Activated CD4-positive, alpha-beta T cell treated with anti-CD3 and anti-CD28 coated beads for 24 hours (primary cell): ENCODE data around the gene RBBP7.
A peak's percentile ranks its signal among the peaks of the same experiment; 100 is the strongest.

Experiments
- DNase-seq, 2 donors: peaks; one replicate each; pipeline ENCODE4 v3.0.0-alpha.2; 2020; ENCODE audit warnings: low read depth in 2 of 2

RBBP7 gene

GRCh38 chrX:16870095-16870861, at the start of gene RBBP7:
Gene RBBP7 (minus strand): TSS chrX:16870362. CDS start chrX:16870053, 309 bp downstream.
- DNase-seq: peak; percentile 75 to 85

- no peak for DNase-seq
Observed at GRCh38 chrX:16918979-16919378, 48.8 kb upstream of the RBBP7 start.

DNA sequence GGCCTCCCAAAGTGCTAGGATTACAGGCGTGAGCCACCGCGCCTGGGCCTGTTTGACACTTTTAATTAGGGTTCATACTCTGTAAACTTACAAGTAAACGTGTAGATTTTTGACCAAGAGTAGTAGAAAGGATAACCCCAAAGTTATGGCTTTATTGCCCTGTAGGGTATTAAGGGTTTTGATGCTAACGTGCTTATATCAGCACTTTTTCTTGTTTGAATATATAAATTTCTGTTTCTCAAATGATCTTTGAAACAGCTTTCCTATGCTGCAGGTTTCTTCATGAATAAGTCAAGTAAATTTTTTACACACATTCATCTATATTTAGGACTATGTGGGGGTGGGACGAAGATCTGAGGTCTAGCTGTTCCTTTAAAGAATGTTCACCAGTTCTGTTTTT, 47.0 kb upstream of the RBBP7 start:
- no peak for DNase-seq

GRCh38 chrX:16916561-16916960, 46.4 kb upstream of the RBBP7 start:
- DNase-seq: no peak

- DNase-seq: no peak
Observed at GRCh38 chrX:16914058-16914457, 43.9 kb upstream of the RBBP7 start.

- no peak for DNase-seq
Observed at GRCh38 chrX:16910376-16910775, 40.2 kb upstream of the RBBP7 start.

GRCh38 chrX:16903274-16904022, 33.3 kb upstream of the RBBP7 start:
- no peak for DNase-seq

- DNase-seq: no peak
Observed at GRCh38 chrX:16897445-16897844, 27.3 kb upstream of the RBBP7 start.

DNA sequence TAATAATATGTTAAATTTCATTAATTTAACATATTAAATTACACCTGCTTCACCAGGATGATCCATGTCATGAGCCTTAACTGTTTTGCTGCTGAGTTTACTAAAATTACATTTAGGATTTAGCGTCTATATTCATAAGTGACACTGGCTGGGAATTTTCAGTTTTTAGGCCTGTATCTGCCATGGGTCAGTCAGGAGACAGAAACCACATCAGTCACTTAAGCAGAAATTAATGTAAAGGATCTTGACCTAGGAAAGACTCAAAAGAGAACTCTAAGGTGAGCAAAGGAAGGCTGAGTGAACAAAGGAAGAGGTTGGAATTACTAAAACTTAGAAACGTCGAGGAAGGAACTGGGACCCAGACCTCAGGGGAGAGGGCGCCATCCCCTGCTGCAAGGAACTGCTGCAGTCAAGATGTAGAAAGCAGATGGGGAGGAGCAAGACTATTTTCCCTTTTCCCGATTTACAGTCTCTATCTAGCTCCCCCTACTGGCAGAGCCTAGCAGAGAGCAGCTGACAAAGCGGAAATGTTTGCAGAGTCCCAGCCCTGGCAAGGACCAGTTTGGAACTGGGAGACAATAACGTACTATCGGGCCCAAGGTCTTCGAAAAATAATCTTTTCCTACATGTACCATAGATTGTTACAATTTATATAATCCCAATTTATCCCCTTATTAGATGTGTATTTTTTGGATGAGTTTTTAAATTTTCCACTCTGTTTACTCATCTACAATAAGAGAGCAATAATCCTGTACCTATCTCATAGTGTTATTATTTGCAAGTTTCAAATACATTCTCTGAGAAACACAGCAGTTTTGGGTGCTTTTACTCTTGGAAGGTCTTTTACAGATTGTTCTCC, 22.6 kb upstream of the RBBP7 start:
- DNase-seq: peak in 1 of 2 donors; percentile 56

DNA sequence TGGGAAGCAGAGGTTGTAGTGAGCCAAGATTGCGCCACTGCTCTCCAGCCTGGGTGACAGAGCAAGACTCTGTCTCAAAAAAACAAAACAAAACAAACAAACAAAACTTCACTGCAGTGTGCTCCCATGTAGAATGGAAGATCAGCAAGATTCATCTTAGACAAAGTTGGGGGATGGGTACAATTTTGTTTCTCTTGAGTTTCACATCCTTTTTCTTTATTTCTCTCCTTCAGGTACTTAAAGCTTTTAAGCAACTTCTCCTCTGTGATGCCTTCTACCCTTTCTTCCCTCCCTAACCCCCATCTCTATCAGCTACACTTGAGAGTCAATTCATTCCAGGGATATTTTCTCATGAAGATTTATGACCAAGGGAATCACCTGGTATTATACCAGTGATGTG, 15.5 kb upstream of the RBBP7 start:
- DNase-seq: no peak

- no peak for DNase-seq
Observed at GRCh38 chrX:16883487-16883804, 13.3 kb upstream of the RBBP7 start.

DNA sequence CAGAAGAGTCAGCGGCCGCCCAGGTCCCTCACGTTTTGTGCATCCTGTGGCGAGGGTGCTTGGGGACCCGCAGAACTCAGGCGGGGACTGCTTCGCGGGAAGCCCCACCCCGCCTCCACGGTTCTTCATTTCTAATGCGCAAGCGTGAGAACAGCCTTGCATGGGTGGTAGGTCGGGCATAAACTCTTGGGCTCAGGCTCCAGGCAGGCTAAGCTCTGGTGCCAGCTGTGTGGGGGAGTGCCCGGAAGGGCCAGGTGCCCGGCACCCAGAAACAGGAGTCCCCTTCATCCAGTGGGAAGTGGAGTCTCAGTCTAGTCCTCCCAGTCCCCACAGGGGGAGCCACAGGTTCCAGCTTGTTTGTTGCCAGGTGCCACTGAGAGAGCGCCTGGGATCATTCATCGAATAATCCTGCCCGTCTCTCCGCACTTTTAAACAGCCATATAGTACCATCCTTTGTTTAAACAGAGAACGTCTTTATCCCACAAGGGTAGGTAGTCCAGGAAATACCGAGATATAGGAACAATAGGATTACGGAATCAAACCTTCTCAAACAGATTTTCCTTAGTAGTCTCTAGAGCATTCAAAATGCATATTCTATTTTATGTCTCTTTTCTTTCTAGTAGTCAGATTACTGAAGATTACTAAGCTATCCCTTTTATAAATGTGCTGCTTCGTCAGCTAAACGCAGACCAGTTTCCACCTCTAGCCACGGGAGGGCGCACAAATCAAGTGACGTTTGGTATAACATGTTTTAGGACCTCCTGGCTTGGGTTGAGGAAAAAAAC, 12.7 kb upstream of the RBBP7 start:
- DNase-seq: peak; percentile 48 to 57

DNA sequence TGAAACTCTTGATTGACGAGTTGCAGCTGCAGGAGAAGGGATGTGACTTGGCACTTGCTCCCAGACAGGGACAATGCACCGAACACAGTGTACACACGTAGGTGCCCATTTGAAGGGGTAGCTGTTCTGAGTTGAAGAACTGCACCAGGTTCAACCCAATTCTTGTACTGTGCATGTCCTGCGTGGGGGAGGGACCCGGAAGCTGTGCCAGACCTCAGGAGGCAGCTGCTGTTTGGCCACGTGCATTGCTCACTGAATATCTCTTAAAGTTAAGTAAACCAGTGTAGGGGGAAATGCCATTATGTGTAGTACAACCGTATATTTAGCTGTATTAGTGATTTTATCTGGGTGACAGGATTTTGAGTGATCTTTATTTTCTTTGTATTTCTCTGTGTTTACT, 12.0 kb upstream of the RBBP7 start:
- no peak for DNase-seq

DNA sequence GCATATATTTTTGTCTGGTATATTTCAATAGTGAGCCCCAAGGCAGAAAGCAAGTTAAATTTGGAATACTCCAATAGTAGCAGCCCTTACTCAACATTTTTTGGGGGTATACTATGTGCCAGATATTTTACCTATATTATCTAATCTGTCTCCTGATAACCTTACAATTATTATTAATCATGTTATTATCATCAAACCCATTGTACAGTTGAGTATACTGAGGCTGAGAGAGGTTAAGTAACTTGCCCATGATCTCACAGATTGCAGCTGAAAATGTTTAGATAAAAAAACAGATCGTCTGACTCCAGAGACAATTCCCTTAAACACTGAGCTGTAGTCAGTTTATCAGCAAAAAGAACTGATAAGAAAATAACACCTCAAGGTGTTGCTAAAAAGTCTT, 6.5 kb upstream of the RBBP7 start:
- DNase-seq: no peak

GRCh38 chrX:16874458-16875095, 4.4 kb upstream of the RBBP7 start:
- no peak for DNase-seq

DNA sequence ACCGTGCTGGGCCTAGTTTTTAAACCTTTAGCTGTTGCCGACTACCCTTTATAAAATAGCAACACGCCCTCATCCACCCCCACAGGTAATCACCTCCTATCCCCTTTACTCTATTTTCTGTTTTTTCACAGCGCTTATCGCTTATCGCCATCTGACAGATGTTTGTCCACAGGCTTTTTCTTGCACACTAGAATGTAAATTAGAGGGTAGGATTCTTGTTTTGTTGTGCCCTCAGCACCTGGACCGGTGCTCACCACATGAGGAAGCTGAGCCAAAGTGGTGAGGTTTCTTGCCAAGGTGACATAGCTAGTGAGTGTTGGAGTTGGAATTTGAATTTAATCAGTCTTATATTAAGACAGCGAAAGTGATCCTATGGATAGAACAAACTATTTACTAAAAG, 2.9 kb upstream of the RBBP7 start:
- no peak for DNase-seq

DNA sequence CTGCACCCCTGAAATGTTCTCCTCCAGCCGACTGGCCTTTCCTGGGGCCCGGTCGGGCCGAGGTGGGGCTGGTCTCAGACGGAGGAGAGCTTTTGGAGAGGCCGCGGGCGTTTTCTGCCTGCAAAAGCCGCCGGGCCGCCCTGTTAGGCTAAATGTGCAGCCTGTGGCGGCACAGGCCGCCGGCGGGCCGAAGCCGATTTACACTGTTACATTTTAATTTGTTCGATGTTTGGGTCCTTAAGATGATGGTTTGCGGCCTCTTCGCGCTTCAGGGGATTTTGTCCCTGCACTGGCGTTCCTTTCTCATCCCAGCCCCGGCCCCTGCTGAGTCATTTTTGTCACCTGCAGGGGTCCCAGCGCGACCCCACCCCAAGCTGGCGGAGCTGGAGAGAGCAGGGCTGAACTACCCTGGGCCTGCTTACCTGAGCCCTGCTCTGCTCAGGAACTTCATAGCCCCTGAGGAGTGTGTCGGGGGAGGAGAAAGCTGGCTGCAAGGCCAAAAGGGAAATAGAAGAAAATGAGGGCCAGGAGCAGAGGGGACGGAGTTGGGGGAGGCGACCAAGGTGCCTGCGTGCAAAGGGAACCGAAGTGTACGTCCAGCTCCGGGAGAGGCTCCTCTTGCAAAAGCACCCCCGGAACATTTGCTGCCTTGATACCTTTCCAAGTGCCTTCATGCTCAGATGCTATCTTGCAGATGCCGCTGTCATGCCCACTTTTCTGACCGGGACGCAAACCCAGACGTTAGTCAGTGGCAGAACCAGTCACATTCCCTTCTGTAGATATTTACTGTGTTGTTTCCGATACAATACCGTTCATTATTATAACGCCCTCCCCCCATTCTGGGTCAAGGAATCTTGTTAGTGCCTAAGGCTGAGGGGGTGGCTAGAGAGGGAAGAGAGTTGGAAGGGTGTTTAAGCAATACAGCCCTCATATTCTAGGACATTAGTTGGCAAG, 977 bp upstream of the RBBP7 start:
- no peak for DNase-seq

DNA sequence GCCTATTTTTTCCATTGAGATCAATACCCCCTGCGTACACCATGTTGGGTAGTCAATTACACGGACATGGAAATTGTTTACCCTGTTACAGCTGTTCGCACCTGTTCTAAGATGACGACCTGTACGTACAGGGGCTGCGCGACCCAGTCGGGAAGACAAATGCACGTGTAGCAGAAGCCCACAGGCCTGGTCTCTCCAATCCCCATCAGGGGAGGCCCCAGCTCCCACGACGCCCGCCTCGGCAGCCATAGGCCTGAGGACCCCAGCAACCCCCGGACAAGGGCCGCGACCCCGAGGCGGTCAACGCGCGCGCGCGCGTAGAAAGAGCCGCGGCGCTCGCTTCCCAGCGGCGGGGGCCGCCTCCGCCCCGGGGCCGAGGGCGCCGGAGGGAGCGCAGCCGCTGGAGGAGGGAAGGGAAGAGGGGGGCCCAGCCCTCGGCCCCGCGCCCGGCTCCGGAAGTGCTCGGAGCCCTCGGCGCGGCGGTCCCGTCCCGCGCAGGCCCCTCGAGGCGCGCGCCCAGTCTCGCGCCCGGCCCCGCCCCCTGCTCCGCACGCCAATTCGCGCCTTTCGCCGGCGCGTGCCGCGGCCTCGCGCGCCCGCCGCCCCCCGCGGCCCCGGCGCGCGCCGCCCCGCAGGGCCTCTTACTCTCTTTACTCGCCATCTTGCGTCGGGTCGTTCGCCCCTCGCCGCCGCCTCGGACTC, 618 bp downstream of the RBBP7 start:
- peak in 1 of 2 donors; percentile 25 for DNase-seq

DNA sequence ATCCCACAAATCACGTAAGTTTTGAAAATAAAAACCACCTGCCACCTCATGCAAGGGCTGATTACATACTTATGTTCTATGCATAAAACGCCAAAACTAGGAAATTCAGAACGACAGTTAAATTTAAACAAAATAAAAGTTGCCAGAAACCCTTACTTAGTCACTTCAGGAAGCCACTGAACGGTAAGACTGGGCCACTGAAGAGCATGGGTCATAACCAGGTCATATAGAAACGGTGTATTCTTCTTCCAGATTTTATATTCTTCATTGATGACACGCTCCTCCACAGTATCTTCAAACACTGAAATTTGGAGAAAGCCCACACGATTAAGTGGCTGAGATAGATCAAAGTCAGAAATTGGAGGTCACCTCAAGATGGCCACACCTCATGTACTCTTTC, 1.2 kb downstream of the RBBP7 start:
- no peak for DNase-seq
